H1 (cell line): ENCODE measurements around the gene LIPI. TPM values are rescaled to one million over a fixed set of nuclear protein-coding genes. Genes with fewer than 3 reads are reported as not detected.

Experiments
- CTCF ChIA-PET: fragments of 300-600 bp; sonication (Branson Sonifier 250); formaldehyde crosslinking; loops from one replicate; lab custom pipeline; 2021; ENCODE audit not compliant: partially characterized antibody; lab: Charles Lee
- POLR2A ChIA-PET: fragments of 300-600 bp; sonication (Branson Sonifier 250); formaldehyde crosslinking; loops from one replicate; lab custom pipeline; 2021; ENCODE audit warnings: inconsistent platforms; ENCODE audit not compliant: partially characterized antibody; lab: Charles Lee
- DNase-seq, 2 experiments: peaks; one replicate each; pipeline versions ENCODE4 v3.0.0 to v3.0.0-alpha.2; 2010 to 2022; ENCODE audit warnings: low spot score in 2 of 2, low read depth in 1 of 2, mixed read lengths in 1 of 2
- FAIRE-seq: peaks from 2 replicates; lab custom pipeline; 2011; peaks lifted over from hg19 to GRCh38; lab: Jason Lieb, UNC
- H2AFZ ChIP-seq: 2 replicates; pipeline ENCODE4 v1.8.1; 2012; ENCODE audit warnings: low read length, inconsistent platforms
- H2AK5ac ChIP-seq: 2 replicates; pipeline ENCODE4 v1.6.1; 2013; ENCODE audit warnings: low read depth, low read length
- H2BK120ac ChIP-seq: replicated peaks from 2 replicates; pipeline ENCODE3; 2013; ENCODE audit warnings: low read depth, low read length, inconsistent platforms
- H2BK12ac ChIP-seq: 2 replicates; pipeline ENCODE4 v1.6.1; 2013; ENCODE audit warnings: low read depth, low read length
- H2BK15ac ChIP-seq: 2 replicates; pipeline ENCODE4 v1.6.1; 2013; ENCODE audit warnings: low read length
- H2BK20ac ChIP-seq: 2 replicates; pipeline ENCODE4 v1.6.1; 2013; ENCODE audit warnings: low read length
- H2BK5ac ChIP-seq: 2 replicates; pipeline ENCODE4 v1.6.1; 2013; ENCODE audit warnings: low read depth, low read length
- H3K14ac ChIP-seq: 2 replicates; pipeline ENCODE4 v1.6.1; 2013; ENCODE audit warnings: inconsistent platforms; ENCODE audit not compliant: insufficient read length
- H3K18ac ChIP-seq: 2 replicates; pipeline ENCODE4 v1.6.1; 2013; ENCODE audit warnings: low read length; ENCODE audit errors: extremely low read depth
- H3K23ac ChIP-seq: 2 replicates; pipeline ENCODE4 v1.6.1; 2013; ENCODE audit warnings: inconsistent platforms; ENCODE audit not compliant: insufficient read length
- H3K23me2 ChIP-seq: 2 replicates; pipeline ENCODE4 v1.6.1; 2013; ENCODE audit warnings: low read depth, low read length
- H3K27ac ChIP-seq: 2 replicates; pipeline ENCODE4 v1.6.1; 2011; ENCODE audit warnings: low read depth, low read length, inconsistent platforms
- H3K27me3 ChIP-seq, 4 experiments: replicated peaks in 1 of 4; 1 replicate in 1 of 4; 2 replicates in 3 of 4; pipeline versions ENCODE4 v1.6.1 to v1.8.1; 2011 to 2013; ENCODE audit warnings: low read length in 3 of 4, mild to moderate bottlenecking in 3 of 4, inconsistent platforms in 2 of 4, mixed read lengths in 2 of 4, moderate library complexity in 1 of 4; ENCODE audit not compliant: control insufficient read depth in 3 of 4, insufficient read depth in 3 of 4; ENCODE audit errors: extremely low read depth in 1 of 4
- H3K36me3 ChIP-seq, 4 experiments: 2 replicates each; pipeline versions ENCODE4 v1.6.1 to v1.8.1; 2011 to 2013; ENCODE audit warnings: mild to moderate bottlenecking in 4 of 4, low read length in 3 of 4, moderate library complexity in 2 of 4, control low read depth in 1 of 4, inconsistent platforms in 1 of 4; ENCODE audit not compliant: insufficient read depth in 4 of 4, control insufficient read depth in 2 of 4
- H3K4ac ChIP-seq: replicated peaks from 2 replicates; pipeline ENCODE3; 2013; ENCODE audit warnings: low read length, low read depth, mixed read lengths, inconsistent platforms; ENCODE audit not compliant: insufficient read length
- H3K4me1 ChIP-seq, 4 experiments: replicated peaks in 1 of 4; 1 replicate in 1 of 4; 2 replicates in 3 of 4; pipeline versions ENCODE4 v1.6.1 to v1.8.1; 2011 to 2013; ENCODE audit warnings: low read length in 3 of 4, inconsistent platforms in 2 of 4, mixed read lengths in 1 of 4; ENCODE audit not compliant: insufficient read depth in 4 of 4, control insufficient read depth in 3 of 4
- H3K4me2 ChIP-seq, 2 experiments: 2 replicates each; pipeline versions ENCODE4 v1.6.1 to v1.8.1; 2011 to 2013; ENCODE audit warnings: low read depth in 2 of 2, low read length in 2 of 2, control low read depth in 1 of 2, inconsistent platforms in 1 of 2, mild to moderate bottlenecking in 1 of 2; ENCODE audit not compliant: insufficient read depth in 1 of 2
- H3K4me3 ChIP-seq, 4 experiments: fragments of 200-600, 300-600 bp in 1 of 4; sonication (generic), shearing (Covaris generic), sonication (Bioruptor Twin) in 1 of 4; 2 replicates each; pipeline versions ENCODE4 v1.5.1 to v1.8.1; 2011 to 2016; ENCODE audit warnings: low read length in 4 of 4, low read depth in 3 of 4, control low read depth in 2 of 4, inconsistent platforms in 2 of 4, mild to moderate bottlenecking in 2 of 4, mixed read lengths in 1 of 4, moderate library complexity in 1 of 4; ENCODE audit not compliant: insufficient read depth in 2 of 4; ENCODE audit errors: extremely low read depth in 1 of 4
- H3K56ac ChIP-seq: replicated peaks from 2 replicates; pipeline ENCODE3; 2013; ENCODE audit warnings: low read depth, mild to moderate bottlenecking, mixed read lengths, low read length, inconsistent platforms; ENCODE audit not compliant: insufficient read length
- H3K79me1 ChIP-seq: 2 replicates; pipeline ENCODE4 v1.6.1; 2013; ENCODE audit warnings: low read depth, low read length, control low read depth
- H3K79me2 ChIP-seq, 2 experiments: 2 replicates each; pipeline versions ENCODE4 v1.6.1 to v1.8.1; 2012 to 2013; ENCODE audit warnings: low read length in 2 of 2, mild to moderate bottlenecking in 2 of 2, inconsistent platforms in 1 of 2; ENCODE audit not compliant: insufficient read depth in 2 of 2, control insufficient read depth in 1 of 2
- H3K9ac ChIP-seq, 4 experiments: replicated peaks in 1 of 4; 1 replicate in 1 of 4; 2 replicates in 3 of 4; pipeline versions ENCODE4 v1.6.1 to v1.8.1; 2011 to 2013; ENCODE audit warnings: low read depth in 3 of 4, low read length in 3 of 4, control low read depth in 2 of 4, mild to moderate bottlenecking in 2 of 4, moderate library complexity in 2 of 4, inconsistent platforms in 1 of 4; ENCODE audit errors: extremely low read depth in 1 of 4
- H3K9me3 ChIP-seq, 2 experiments: 2 replicates each; pipeline versions ENCODE4 v1.6.1 to v1.8.1; 2012 to 2013; ENCODE audit warnings: mild to moderate bottlenecking in 2 of 2, moderate library complexity in 2 of 2, control low read depth in 1 of 2, inconsistent platforms in 1 of 2, low read depth in 1 of 2, low read length in 1 of 2, mixed read lengths in 1 of 2; ENCODE audit not compliant: insufficient read depth in 2 of 2
- H4K20me1 ChIP-seq, 2 experiments: replicated peaks in 1 of 2; 2 replicates each; pipeline versions ENCODE3 to v1.8.1; 2011 to 2013; ENCODE audit warnings: inconsistent platforms in 2 of 2, low read length in 2 of 2, mild to moderate bottlenecking in 1 of 2; ENCODE audit not compliant: insufficient read depth in 2 of 2, control insufficient read depth in 1 of 2
- H4K5ac ChIP-seq: 2 replicates; pipeline ENCODE4 v1.6.1; 2013; ENCODE audit warnings: low read length, low read depth, mixed read lengths, inconsistent platforms; ENCODE audit not compliant: insufficient read length
- H4K8ac ChIP-seq: 2 replicates; pipeline ENCODE4 v1.8.0; 2013; ENCODE audit warnings: mild to moderate bottlenecking, moderate library complexity, low read length, inconsistent platforms; ENCODE audit not compliant: insufficient read depth; ENCODE audit errors: extremely low read depth
- H4K91ac ChIP-seq: replicated peaks from 2 replicates; pipeline ENCODE3; 2013; ENCODE audit warnings: low read length, mixed read lengths, inconsistent platforms; ENCODE audit not compliant: insufficient read length
- BACH1 ChIP-seq: IDR thresholded peaks from 2 replicates; pipeline ENCODE4 v1.6.1; 2012; ENCODE audit warnings: low read length, improper control_type of control experiment
- BRCA1 ChIP-seq: IDR thresholded peaks from 2 replicates; pipeline ENCODE4 v1.6.1; 2012; ENCODE audit warnings: low read depth, low read length, improper control_type of control experiment
- HDAC6 ChIP-seq: IDR thresholded peaks from one replicate; pipeline ENCODE4 v1.7.1; 2012; ENCODE audit warnings: low read depth, mild to moderate bottlenecking, inconsistent platforms, low read length, moderate library complexity
- KDM1A ChIP-seq: fragments of 200-600, 300-600 bp; sonication (generic); IDR thresholded peaks from 2 replicates; pipeline ENCODE4 v1.7.1; 2016; ENCODE audit warnings: mild to moderate bottlenecking, low read length, borderline replicate concordance
- MAFK ChIP-seq: IDR thresholded peaks from 2 replicates; pipeline ENCODE4 v1.6.1; 2012; ENCODE audit warnings: low read depth, mild to moderate bottlenecking, improper control_type of control experiment, low read length
- POU5F1 ChIP-seq: IDR thresholded peaks from 2 replicates; pipeline ENCODE4 v1.6.1; 2011; ENCODE audit warnings: low read depth, mild to moderate bottlenecking, low read length, moderate library complexity
- WGBS, 2 experiments: shearing (Covaris generic) in 1 of 2; methylation state at CpG; one replicate each; pipeline versions ENCODE4 v1.1.6 to v1.1.7; 2013 to 2015; ENCODE audit warnings: low lambda C conversion rate in 2 of 2, mixed read lengths in 2 of 2, inconsistent platforms in 1 of 2, low coverage in 1 of 2, missing lambda C conversion rate in 1 of 2; ENCODE audit not compliant: insufficient replicate concordance in 2 of 2, insufficient coverage in 1 of 2, insufficient read length in 1 of 2; ENCODE audit errors: extremely low coverage in 1 of 2, missing lambda C conversion rate in 1 of 2; 5-methylcytosine and 5-hydroxymethylcytosine counted together
- polyA plus RNA-seq, 7 experiments: library from polyadenylated mRNA; depleted of rRNA in 3 of 7; stranded (reverse) in 5 of 7; unstranded in 2 of 7; fragments of >200 nt in 5 of 7; fragments of 200-250 nt in 2 of 7; gene quantifications; 1 replicate in 5 of 7; 2 replicates in 1 of 7; 4 replicates in 1 of 7; pipeline versions ENCODE4 v1.2.1 to v1.2.3, GENCODE V29; 2011 to 2013; ENCODE audit warnings: missing spikeins in 2 of 7, mixed read lengths in 2 of 7
- total RNA-seq: library from RNA; stranded (reverse); fragmentation: NEBNext Ultra II Directional; extraction: Animal tissue kit (Norgen Biotek cat#: 25700); gene quantifications from 2 replicates; pipeline ENCODE4 v1.2.1, GENCODE V29; 2021

LIPI gene
- total and polyA plus RNA-seq, 2 of the 8 experiments (the other 6 are each of a cell fraction or from before 2014, with no cell fraction given): not detected

DNA sequence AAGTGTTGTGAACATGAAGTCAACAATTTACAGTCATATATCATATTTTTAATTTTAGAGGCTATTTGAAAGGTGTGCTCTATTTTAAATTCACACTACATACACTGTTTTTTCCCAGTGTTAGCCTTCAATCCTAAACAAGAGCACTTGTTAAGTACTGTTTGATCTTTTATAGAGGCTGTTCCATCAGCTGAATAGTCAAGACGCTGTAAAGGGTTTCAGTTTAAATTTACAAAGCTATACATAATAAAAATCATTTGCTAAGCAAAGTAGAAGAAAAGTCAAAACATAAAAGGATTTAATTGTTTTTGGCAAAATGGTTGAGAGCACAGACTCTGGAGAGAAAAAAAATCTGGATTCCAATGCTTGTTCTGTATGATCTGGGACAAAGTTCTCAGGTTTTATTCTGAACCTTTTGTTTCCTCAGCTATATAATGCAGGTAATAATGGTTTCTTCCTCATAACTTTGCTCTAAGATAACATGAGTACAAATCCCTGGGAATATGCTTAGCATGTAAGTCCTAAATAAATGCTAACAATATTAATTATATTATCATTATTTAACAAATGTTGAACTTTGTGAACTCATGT lies 49.5 kb upstream of the LIPI start:
- H2AK5ac ChIP-seq: no peak overlapping the region
- ChIA-PET POLR2A (interaction anchor here (0.6 to 0.7 kb wide), 2 partner anchors 58 to 505 kb away, joined by 3 read pairs; no protein-coding TSS in a partner anchor), CTCF (interaction anchor here (0.7 to 1.8 kb wide), 5 partner anchors 14 to 1331 kb away, joined by 3 to 6 read pairs (median 3); no protein-coding TSS in a partner anchor)
- FAIRE-seq: no peak
- H3K79me2 ChIP-seq: no peaks in the 10 kb centered on the region
- H2BK20ac ChIP-seq: no peak overlapping the region
- H2BK5ac ChIP-seq: no peak overlapping the region
- no peak overlapping the region for H3K4me2 ChIP-seq
- H3K14ac ChIP-seq: no peak overlapping the region
- H3K9ac ChIP-seq: no peak overlapping the region
- H3K18ac ChIP-seq: no peak overlapping the region
- H4K8ac ChIP-seq: no peak overlapping the region
- H3K79me1 ChIP-seq: no peaks in the 10 kb centered on the region
- H3K27me3 ChIP-seq: no peaks in the 10 kb centered on the region
- no peaks in the 10 kb centered on the region for H4K20me1 ChIP-seq
- H2BK15ac ChIP-seq: no peak overlapping the region
- DNase-seq: no peak
- no peaks in the 10 kb centered on the region for H3K4me1 ChIP-seq
- no peak overlapping the region for H3K4ac ChIP-seq
- no peak overlapping the region for H3K23ac ChIP-seq
- 76% methylated on average over 1 of the region's 1 CpG; no CpG with 5 or more reads in 1 of the 2 experiments for WGBS, 2 experiments
- H3K4me3 ChIP-seq: no peak overlapping the region
- no peak overlapping the region for H2AFZ ChIP-seq
- no peak overlapping the region for H2BK12ac ChIP-seq
- no peak overlapping the region for H4K5ac ChIP-seq
- no peak overlapping the region for H4K91ac ChIP-seq
- H2BK120ac ChIP-seq: no peak overlapping the region
- no peaks in the 10 kb centered on the region for H3K23me2 ChIP-seq
- no peaks in the 10 kb centered on the region for H3K36me3 ChIP-seq
- no peak overlapping the region for H3K27ac ChIP-seq
- H3K56ac ChIP-seq: no peak overlapping the region
- H3K9me3 ChIP-seq: no peaks in the 10 kb centered on the region
- TF ChIP-seq POU5F1 (no peak), KDM1A (no peak), BRCA1 (no peak), BACH1 (no peak), MAFK (no peak), HDAC6 (no peak)
